Psoas muscle (tissue), 8 donors: ENCODE measurements around the gene DNAH9. TPM values are rescaled to one million over a fixed set of nuclear protein-coding genes. Genes with fewer than 3 reads are reported as not detected.

ENCODE experiments used
- ATAC-seq, 4 donors: fragments of 200-7000 bp; cut with Tn5 transposase; one replicate each; pipeline ENCODE4 v1.9.1; 2020; ENCODE audit warnings: moderate library complexity in 3 of 4, mild to moderate bottlenecking in 2 of 4
- DNase-seq, 2 donors: peaks; one replicate each; pipeline ENCODE4 v3.0.0-alpha.2; 2020
- H3K27ac ChIP-seq: fragments of 200-600 bp; one replicate; pipeline ENCODE4 v1.8.0; 2022
- H3K27me3 ChIP-seq, 3 donors: fragments of 200-600 bp in 1 of 3; one replicate each; pipeline versions ENCODE4 v1.6.1 to v1.8.0; 2013 to 2022; ENCODE audit warnings: low read length in 2 of 3, mild to moderate bottlenecking in 2 of 3, moderate library complexity in 1 of 3; ENCODE audit not compliant: insufficient read depth in 3 of 3
- H3K36me3 ChIP-seq, 2 donors: fragments of 200-600 bp in 1 of 2; one replicate each; pipeline versions ENCODE4 v1.6.1 to v1.8.0; 2013 to 2022; ENCODE audit warnings: low read depth in 1 of 2, mild to moderate bottlenecking in 1 of 2, moderate library complexity in 1 of 2; ENCODE audit not compliant: insufficient read depth in 1 of 2
- H3K4me1 ChIP-seq: fragments of 200-600 bp; one replicate; pipeline ENCODE4 v1.8.0; 2022
- H3K4me3 ChIP-seq: fragments of 200-600 bp; one replicate; pipeline ENCODE4 v1.8.0; 2022; ENCODE audit warnings: mild to moderate bottlenecking
- H3K9me3 ChIP-seq: fragments of 200-600 bp; one replicate; pipeline ENCODE4 v1.8.0; 2022
- WGBS, 3 donors: extraction: QIAGEN DNeasy Blood & Tissue Kit; methylation state at CpG; one replicate each; pipeline versions ENCODE4 v1.1.6 to v1.1.7; 2013; 5-methylcytosine and 5-hydroxymethylcytosine counted together
- intact Hi-C, 2 donors: fragments of 100-400 bp; cut with DNase I; formaldehyde crosslinking; loops; one replicate each; pipeline versions ENCODE4 v1.11.0 to v1.14.2; 2022
- polyA plus RNA-seq, 3 donors: library from polyadenylated mRNA; stranded (reverse); fragments of 200-250 nt; gene quantifications; one replicate each; pipeline ENCODE4 v1.2.3, GENCODE V29; 2013
- total RNA-seq, 4 donors: library from RNA; stranded (reverse); fragmentation: NEBNext Ultra II Directional in 2 of 4; extraction: Animal tissue kit (Norgen Biotek cat#: 25700) in 2 of 4; gene quantifications; one replicate each; pipeline versions ENCODE4 v1.2.1 to v1.2.4, GENCODE V29; 2021 to 2023
- TF ChIP-seq, protein P1 (sequence below): fragments of 200-600 bp; IDR thresholded peaks from one replicate; pipeline ENCODE4 v1.8.0; 2022; ENCODE audit warnings: antibody characterized with exemption
- donor health status: healthy with polysubstance abuse.
- donor health status: DM: no; HTN: no; CAD: no; lungs with moderate emphysema.
- donor health status: Bipolar disorder and iron deficiency.
- donor health status: healthy.
- donor health status: DM: yes; HTN: yes; CAD: no.
- donor health status: DM: no; HTN: no; CAD: no.
- donor health status: DM: no; HTN: no; CAD: no.
- donor health status: DM: yes; HTN: yes; CAD: no.

Gene DNAH9
- total and polyA plus RNA-seq, 7 donors = 0.01 to 0.05 TPM; not detected in 5

DNA sequence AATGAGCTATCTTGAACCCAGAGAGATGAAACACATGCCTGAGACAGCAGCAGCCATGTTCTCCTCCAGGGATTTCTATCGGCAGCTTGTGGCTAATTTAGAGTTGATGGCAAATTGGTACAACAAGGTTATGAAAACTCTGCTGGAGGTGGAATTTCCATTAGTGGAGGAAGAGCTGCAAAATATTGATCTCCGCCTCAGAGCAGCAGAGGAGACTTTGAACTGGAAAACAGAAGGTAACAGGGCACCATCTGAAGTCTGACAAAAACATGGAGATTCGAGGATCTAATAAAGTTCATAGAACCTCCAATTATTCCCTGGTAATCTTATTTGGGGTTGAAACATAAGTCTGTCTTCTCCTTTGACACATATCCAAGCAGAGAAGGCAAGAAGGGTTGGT, 52.8 kb downstream of the DNAH9 start:
- Histone ChIP-seq H3K9me3 (no peaks in the 10 kb centered on the region), H3K4me3 (no peak overlapping the region), H3K36me3 (no peaks in the 10 kb centered on the region), H3K4me1 (no peaks in the 10 kb centered on the region), H3K27ac (no peak overlapping the region), H3K27me3 (no peaks in the 10 kb centered on the region)
- 84 to 90% (median 86%) methylated on average over 3 of the region's 3 CpGs for WGBS, 3 donors
- DNase-seq (no peak), ATAC-seq (no peak)
- TF ChIP-seq, protein P1, sequence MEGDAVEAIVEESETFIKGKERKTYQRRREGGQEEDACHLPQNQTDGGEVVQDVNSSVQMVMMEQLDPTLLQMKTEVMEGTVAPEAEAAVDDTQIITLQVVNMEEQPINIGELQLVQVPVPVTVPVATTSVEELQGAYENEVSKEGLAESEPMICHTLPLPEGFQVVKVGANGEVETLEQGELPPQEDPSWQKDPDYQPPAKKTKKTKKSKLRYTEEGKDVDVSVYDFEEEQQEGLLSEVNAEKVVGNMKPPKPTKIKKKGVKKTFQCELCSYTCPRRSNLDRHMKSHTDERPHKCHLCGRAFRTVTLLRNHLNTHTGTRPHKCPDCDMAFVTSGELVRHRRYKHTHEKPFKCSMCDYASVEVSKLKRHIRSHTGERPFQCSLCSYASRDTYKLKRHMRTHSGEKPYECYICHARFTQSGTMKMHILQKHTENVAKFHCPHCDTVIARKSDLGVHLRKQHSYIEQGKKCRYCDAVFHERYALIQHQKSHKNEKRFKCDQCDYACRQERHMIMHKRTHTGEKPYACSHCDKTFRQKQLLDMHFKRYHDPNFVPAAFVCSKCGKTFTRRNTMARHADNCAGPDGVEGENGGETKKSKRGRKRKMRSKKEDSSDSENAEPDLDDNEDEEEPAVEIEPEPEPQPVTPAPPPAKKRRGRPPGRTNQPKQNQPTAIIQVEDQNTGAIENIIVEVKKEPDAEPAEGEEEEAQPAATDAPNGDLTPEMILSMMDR = no peak
- intact Hi-C loops = no loop called here

DNA sequence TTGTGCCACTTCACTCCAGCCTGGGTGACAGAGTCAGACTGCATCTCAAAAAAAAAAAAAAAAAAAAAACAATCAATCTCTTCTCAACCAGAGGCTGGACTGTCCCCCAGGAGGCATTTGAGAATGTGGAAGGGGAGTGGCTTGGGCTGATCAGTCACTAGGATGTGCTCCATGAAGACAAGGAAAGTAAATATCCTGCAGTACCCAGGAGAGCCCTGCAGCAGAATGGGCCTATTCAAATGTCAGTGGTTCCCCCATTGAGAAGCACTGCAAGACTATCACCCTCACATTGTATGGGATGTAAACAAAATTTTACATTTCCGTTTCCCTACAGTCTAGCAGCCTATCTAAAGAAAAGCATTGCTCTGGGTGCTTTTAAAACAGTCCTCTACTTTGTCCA, 70.3 kb downstream of the DNAH9 start:
- no peak overlapping the region for H3K4me3 ChIP-seq
- H3K9me3 ChIP-seq = no peaks in the 10 kb centered on the region
- WGBS, 3 donors = 33 to 54% (median 52%) methylated on average over 1 of the region's 1 CpG
- H3K27ac ChIP-seq = no peak overlapping the region
- intact Hi-C loops = no loop called here
- no peaks in the 10 kb centered on the region for H3K27me3 ChIP-seq
- DNase-seq = no peak
- TF ChIP-seq, protein P1 = no peak
- no peak for ATAC-seq
- no peaks in the 10 kb centered on the region for H3K4me1 ChIP-seq
- H3K36me3 ChIP-seq = no peaks in the 10 kb centered on the region

- no peak overlapping the region for H3K4me3 ChIP-seq
- no peaks in the 10 kb centered on the region for H3K27me3 ChIP-seq
- DNase-seq (no peak), ATAC-seq (no peak)
- H3K36me3 ChIP-seq = no peaks in the 10 kb centered on the region
- WGBS, 3 donors = 38 to 52% (median 50%) methylated on average over 4 of the region's 4 CpGs
- intact Hi-C loops = no loop called here
- no peak overlapping the region for H3K27ac ChIP-seq
- H3K4me1 ChIP-seq = no peaks in the 10 kb centered on the region
- no peaks in the 10 kb centered on the region for H3K9me3 ChIP-seq
- TF ChIP-seq, protein P1 = no peak
Observed at GRCh38 chr17:11671126-11671525, 72.9 kb downstream of the DNAH9 start.

DNA sequence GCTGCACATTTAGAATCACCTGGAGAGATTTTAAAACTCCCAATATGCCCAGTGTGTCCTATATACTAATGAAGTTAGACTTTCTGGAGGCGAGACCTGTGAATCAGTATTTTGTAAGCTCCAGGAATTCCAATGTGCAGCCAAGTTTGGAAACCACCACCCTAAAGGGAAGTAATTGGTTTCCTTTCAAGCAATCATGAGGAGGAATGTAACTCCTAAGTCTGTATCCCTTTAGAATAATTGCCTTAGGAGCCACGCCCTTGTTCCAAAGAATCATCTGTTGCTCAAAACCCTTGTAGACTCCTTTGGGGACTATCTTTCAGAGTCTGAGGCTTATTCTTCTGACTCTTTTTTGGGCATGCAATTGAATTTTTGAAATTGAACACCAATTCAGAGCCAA, 84.4 kb downstream of the DNAH9 start:
- H3K36me3 ChIP-seq = no peaks in the 10 kb centered on the region
- no peak for ATAC-seq
- no peak for DNase-seq
- TF ChIP-seq, protein P1 = no peak
- no peak overlapping the region for H3K27ac ChIP-seq
- H3K9me3 ChIP-seq = no peaks in the 10 kb centered on the region
- WGBS, 3 donors = 60 to 74% (median 61%) methylated on average over 2 of the region's 2 CpGs
- H3K27me3 ChIP-seq = no peaks in the 10 kb centered on the region
- no peak overlapping the region for H3K4me3 ChIP-seq
- no peaks in the 10 kb centered on the region for H3K4me1 ChIP-seq
- intact Hi-C loops = no loop called here

DNA sequence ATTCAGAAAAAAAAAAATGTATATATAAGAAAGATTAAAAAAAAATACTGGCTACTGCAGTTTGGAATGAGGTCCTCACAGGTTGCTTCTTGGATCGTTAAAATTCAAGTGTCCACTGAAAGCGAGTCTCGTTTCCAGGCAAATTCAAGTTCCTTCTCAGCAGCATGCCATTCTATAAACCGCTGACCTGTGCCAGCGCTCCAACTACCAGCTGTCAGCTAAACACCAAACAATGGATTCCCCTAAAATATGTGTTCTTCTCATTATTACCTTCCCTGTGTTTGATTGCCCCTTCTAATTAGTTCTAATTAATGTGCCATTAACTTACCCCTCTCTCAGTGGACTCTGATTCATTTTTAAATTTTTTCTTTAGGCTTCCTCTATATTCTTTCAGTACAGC, 92.4 kb downstream of the DNAH9 start:
- TF ChIP-seq, protein P1 = no peak
- Histone ChIP-seq H3K4me1 (no peaks in the 10 kb centered on the region), H3K36me3 (no peaks in the 10 kb centered on the region), H3K27ac (no peak overlapping the region), H3K9me3 (no peaks in the 10 kb centered on the region), H3K4me3 (no peak overlapping the region), H3K27me3 (no peaks in the 10 kb centered on the region)
- WGBS, 3 donors = 31 to 39% (median 36%) methylated on average over 5 of the region's 5 CpGs
- ATAC-seq (no peak), DNase-seq (no peak)
- intact Hi-C loops = no loop called here
